ENCODE data around the gene DBN1.
A peak's percentile ranks its signal among the peaks of the same experiment; 100 is the strongest.

The DBN1 gene

DNA sequence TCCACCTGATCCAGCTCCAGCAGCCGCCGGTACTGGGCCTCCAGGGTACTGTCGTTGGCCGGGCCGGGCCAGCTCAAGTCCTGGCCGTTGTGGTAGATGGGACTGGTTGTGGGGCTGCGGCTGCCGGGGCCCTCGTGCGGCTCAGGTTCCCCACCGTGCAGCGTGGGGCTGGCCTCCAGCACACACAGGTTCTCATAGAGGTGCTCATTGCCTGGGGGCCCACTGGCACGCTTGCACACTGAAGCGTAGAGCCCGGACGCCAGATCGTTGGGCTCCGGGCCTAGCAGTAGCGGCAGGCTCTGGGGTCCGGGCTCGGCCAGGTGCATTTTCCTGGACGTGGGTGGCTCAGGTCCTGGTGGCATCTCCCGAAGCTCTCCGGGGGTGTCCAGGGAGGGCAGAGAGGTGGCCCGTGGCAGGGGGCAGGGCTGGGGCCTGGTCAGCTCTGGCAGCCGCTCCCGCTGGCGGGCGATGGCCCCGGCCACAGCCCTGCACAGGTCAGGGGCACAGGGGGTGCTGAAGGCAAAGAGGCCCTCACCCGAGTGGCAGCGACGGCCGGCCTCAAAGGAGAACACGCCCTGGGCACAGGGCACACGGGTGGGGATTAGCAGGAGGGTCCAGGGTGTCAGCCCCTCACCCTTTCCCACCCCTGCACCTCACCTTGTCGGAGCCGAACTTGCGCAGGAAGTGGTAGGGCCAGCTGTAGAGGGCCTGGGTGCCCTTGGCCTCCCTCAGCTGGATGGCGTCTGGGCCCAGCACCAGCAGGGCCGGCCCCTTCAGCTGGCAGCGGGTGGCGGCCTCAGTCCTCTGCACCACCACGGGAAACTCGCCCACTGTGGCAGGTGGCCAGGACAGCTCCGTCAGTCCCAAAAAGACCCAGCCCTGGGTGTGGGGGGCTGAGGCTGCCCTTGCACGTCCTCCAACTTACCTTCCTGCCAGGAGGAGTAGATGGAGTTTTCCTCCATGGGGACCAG, 30.9 kb upstream of the DBN1 start:
- DNase-seq (ENCODE audit: low read depth in 2 of 2): no peak

- DNase-seq (ENCODE audit: low read depth in 2 of 2): no peak
Observed at GRCh38 chr5:177503351-177504085, 30.1 kb upstream of the DBN1 start.

DNA sequence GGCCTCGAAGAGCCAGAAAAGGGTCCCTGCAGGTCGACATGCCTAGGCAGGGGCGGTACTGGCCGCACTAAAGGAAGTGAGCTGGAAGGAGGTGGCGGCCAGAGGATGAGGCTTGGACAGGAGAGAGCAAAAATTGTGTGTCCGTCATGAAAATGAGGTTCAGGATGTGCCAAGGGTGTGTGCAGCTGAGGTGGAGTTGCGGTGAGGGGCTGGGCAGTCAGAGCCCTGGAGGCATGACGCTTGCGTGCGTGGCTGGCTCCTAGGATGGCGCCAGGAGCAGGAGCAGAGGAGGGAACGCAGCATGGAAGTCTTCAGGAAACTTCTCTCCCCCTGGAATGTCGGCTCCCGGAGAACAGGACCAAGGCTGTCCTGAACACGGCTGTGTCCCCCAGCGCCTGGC, 29.5 kb upstream of the DBN1 start:
- no peak for DNase-seq (ENCODE audit: low read depth in 2 of 2)

- no peak for DNase-seq (ENCODE audit: low read depth in 2 of 2)
Observed at GRCh38 chr5:177501874-177502678, 28.6 kb upstream of the DBN1 start.

GRCh38 chr5:177500685-177501522, 27.5 kb upstream of the DBN1 start:
- peak; percentile 64 to 66 for DNase-seq (ENCODE audit: low read depth in 2 of 2)

GRCh38 chr5:177499842-177500241, 26.4 kb upstream of the DBN1 start:
- no peak for DNase-seq (ENCODE audit: low read depth in 2 of 2)

DNA sequence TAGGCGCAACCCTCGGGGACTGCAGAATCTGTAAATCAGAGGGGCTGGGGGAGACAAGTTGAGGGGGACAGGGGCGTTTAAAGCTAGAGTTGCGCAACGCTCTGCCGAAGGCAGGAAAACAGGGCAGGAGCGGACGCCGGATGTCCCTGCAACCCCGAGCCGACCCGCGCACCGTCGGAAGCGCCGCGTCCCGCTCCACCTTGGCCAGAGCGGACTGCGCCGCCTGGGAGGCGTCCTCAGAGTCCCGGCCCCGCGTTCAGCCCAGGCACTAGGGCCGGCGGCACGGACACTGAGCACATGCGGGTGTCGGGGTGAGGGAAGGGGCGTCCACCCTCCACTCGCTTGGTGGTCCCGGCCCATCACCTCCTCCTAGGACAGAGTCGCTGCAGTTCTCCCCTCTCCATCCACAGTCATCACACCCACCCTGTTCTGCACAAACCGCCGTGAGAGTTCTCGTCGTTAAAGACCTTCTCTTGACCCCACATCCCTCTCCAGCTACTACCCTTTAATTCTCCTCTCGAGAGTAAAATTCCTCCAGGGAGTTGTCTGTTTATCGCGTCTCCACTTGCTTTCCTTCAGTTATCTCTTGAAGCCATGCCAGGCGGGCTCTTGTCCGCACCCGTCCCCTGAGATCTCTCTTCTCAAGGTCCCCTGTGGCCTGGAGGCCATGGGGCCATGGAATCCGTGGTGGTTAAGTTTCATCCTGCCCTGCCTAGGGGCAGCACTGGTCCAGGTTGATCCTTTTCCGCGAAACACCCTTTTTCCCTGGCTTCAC, 24.8 kb upstream of the DBN1 start:
- DNase-seq (ENCODE audit: low read depth in 2 of 2): no peak

DNA sequence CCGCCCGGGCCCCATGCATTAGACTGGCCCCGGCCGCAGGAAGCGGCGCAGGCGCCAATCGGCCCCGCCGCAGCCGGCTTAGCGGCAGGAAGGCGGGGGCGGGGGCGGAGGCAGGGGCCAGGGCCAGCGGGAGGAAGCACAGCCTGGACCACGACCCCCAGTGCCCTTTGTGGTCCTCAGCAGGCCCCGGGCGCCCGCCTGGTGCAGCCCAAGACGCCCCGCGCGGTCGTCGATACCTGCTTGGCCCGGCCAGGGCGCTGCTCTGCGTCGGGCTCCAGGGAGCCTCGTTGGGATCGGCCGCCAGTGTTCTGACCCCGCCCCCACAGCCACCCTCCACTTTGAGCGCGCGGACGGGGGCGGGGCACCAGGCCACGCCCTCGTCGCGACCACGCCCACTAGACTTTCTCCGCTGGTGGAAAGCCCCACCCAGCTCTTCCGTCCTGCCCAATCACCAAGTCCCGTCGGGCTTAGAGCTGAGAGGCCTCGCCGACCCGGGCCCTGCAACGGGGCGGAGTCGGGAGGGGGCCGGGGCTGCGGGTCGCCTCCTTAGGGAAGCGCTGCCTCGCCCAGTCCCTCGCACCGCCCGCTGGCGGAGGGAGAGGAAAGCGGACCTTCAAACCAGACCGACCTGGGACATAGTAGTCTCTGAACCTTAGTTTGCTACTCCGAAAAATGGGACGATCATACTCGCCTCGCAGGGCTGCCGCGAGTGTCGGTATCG, 24.0 kb upstream of the DBN1 start, which contains the start of gene PDLIM7:
Gene PDLIM7, minus strand, starts transcription at position 313 of the 721 bp plus-strand sequence. CDS start 1,092 bp downstream, outside the sequence.
- peak; percentile 79 to 82 for DNase-seq (ENCODE audit: low read depth in 2 of 2)

GRCh38 chr5:177496727-177497291, 23.4 kb upstream of the DBN1 start:
- DNase-seq (ENCODE audit: low read depth in 2 of 2): no peak

DNA sequence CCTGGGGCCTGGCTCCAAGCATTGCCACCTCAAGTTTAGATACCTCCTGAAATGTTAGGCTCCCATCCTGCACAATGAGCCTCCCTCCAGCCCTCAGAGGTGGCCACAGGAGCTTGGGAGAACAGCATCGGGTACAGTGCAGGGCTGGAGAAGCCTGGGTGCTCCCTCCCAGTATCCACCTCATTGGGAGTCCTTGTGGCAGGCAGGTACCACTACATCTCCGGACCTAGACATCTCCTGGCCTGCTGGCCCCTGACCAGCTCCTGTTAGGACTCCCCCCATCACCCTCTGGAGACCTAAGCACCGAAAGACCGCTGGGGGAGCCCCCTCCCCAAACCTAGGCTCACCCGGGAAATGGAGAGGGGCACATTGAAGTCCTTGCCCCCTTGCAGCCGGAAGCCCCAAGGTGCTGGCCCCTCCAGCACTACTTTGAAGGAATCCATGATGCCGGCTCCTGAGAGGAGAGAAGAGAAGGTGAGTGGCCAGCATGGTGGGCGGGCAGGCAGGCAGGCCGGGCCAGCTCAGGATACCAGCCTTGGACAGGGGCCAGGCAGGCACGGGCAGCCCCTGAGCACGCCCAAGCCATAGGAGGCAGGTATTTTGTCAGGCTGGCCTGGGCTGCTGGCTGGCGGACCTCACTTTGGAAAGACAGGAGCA, 22.8 kb upstream of the DBN1 start:
- DNase-seq (ENCODE audit: low read depth in 2 of 2): no peak

- DNase-seq (ENCODE audit: low read depth in 2 of 2): no peak
Observed at GRCh38 chr5:177495243-177496060, 22.0 kb upstream of the DBN1 start.

GRCh38 chr5:177494346-177495195, 21.1 kb upstream of the DBN1 start:
- peak in 1 of 2 donors; percentile 23 for DNase-seq (ENCODE audit: low read depth in 2 of 2)

DNA sequence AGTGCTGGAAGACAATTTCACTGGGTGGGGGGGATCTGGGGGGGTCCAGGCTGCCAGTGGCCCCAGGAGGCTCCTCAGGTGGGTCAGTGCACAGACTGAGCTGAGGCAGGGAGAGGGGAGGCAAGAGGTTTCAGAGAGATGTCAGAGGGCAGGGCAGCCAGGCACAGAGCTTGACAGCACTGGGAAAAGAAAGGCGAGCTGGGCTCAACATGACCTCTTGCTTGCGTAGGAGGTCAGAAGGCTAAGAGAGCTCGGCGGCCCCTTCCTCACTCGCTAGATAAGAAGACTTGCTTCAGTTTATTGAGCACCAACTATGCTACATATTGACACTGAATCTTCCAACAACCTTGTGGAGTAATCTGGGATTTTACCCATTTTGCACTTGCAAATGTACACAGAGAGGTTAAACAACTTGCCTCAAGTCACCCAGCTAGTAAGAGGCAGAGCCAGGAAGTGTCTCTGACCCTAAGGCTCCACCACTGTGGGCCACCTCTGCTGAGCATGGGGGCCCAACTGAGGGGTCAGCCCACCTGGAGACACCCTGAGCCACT, 20.4 kb upstream of the DBN1 start:
- no peak for DNase-seq (ENCODE audit: low read depth in 2 of 2)

- DNase-seq (ENCODE audit: low read depth in 2 of 2): no peak
Observed at GRCh38 chr5:177492841-177493240, 19.4 kb upstream of the DBN1 start.

DNA sequence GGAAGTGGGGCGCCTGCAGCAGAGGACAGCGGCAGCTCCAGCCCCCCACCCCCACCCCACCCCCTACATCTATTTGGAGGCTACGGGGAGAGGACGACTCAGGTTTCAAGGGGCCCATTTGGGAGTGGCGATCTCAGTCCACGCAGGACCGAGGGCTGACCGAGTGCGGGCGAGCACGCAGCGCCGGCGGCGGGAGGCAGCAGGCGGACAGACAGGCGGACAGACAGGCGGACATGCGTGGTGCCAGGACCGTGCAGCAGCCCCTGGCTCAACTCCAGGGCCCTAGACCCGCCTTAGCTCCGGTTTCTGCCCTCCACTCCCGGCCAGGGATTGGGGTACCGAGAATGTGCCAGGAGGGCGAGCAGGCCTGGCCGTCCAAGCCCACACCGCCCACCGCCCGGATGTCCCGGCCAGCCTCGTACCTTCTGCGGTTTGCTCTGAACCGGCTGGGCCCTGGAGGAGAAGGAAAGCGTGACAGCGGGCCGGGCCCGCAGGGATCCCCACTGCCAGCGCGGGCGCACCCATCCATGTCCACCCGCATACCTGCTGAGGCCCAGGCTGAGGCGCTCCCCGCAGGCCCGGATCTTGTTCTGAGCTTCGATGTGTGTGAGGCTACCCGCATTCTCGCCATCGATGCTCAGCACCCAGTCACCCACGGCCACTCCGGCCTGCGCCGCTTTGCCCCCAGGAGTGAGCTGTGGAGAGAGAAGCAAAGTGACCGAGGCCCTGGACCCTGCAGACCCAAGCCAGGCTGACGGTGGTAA, 18.7 kb upstream of the DBN1 start:
- no peak for DNase-seq (ENCODE audit: low read depth in 2 of 2)

Data from stimulated activated CD8-positive, alpha-beta memory T cell treated with anti-CD3 and anti-CD28 coated beads, Interleukin-15, amount 100 ng/mL, for 4 hours (primary cell).